Nephron (organoid): Measurements from ENCODE around the gene CRYBG2.

Source experiments
- H3K27ac Mint-ChIP-seq, 3 experiments: 2 replicates each; pipeline ENCODE4 v1.8.0; 2020; ENCODE audit warnings: mixed read lengths in 3 of 3, mild to moderate bottlenecking in 2 of 3, moderate library complexity in 1 of 3
- H3K27me3 Mint-ChIP-seq: 2 replicates; pipeline ENCODE4 v1.8.0; 2021; ENCODE audit warnings: low read depth, mild to moderate bottlenecking, moderate library complexity, mixed read lengths
- H3K36me3 Mint-ChIP-seq: 2 replicates; pipeline ENCODE4 v1.8.0; 2020; ENCODE audit warnings: low read depth, mixed read lengths
- H3K4me1 Mint-ChIP-seq: 2 replicates; pipeline ENCODE4 v1.8.0; 2020; ENCODE audit warnings: mixed read lengths
- H3K4me3 Mint-ChIP-seq, 3 experiments: 2 replicates each; pipeline ENCODE4 v1.8.0; 2020; ENCODE audit warnings: mild to moderate bottlenecking in 3 of 3, mixed read lengths in 3 of 3, moderate library complexity in 2 of 3
- H3K9me3 Mint-ChIP-seq: 2 replicates; pipeline ENCODE4 v1.8.0; 2020; ENCODE audit warnings: mixed read lengths
- CTCF ChIP-seq, 3 experiments: fragments of 200-600 bp; sonication (generic); IDR thresholded peaks; one replicate each; pipeline ENCODE4 v1.5.0; 2021; ENCODE audit warnings: antibody characterized with exemption in 3 of 3; ENCODE audit not compliant: unreplicated experiment in 3 of 3

The CRYBG2 gene

DNA sequence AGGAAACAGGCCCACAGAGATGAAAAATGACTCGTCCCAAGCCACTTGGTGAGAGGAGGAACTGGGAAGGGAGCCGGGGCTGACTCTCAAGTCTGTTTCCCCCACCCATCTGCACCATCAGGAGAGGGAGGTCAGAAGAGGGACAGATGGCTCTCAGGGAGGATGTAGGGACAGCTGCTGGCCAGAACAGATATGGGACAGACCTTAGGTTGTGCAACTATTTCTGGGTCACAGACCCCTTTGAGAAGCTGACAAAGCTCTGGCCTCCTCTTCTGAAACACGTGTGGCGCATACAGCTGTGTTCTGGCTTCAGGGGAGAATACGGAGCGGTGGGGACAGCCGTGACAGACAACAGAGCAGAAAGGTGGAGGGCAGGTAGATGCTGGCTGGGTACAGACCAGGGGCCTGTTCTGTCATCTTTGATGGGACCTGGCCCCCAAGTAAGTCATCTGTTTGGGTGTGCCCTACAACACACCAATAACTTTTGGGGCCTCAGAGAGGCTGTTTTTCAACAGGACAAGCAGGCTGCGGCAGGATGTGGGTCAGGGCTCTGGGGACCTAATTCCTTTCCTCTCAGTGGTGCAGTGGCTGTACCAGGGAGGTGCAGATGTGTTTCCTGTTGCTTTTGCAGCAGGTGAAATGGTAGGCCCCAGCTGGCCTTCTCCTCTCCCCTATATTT is 66.8 kb downstream of the CRYBG2 start:
- no peak for TF ChIP-seq CTCF (IDR thresholded peaks at IDR 0.05; ENCODE audit: unreplicated experiment in 3 of 3)
- H3K9me3 Mint-ChIP-seq = no peaks in the 10 kb centered on the region
- no peak overlapping the region for H3K4me3 Mint-ChIP-seq
- peaks cover 46% of the 10 kb centered on the region for H3K4me1 Mint-ChIP-seq
- peaks cover 5% of the 10 kb centered on the region for H3K27me3 Mint-ChIP-seq
- peak overlapping the region in 2 of 3 experiments; percentile 4 to 10 for H3K27ac Mint-ChIP-seq
- H3K36me3 Mint-ChIP-seq = no peaks in the 10 kb centered on the region

DNA sequence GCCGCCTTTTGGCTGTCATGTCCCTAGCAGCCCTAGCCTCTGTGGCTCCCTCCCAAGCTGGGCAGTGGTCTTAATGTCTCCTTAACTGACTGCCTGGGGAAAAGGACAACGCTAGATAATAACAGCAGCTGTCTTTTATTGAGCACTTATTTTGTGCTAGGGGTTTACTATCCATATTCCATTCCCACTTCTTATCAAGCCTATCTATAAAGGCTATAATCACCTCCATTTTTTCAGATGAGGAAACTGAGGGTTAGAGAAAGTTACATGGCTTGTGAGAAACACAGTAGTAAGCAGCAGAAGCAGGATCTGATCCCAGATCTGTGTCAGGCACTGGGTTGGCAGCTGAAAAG is 67.9 kb downstream of the CRYBG2 start:
- TF ChIP-seq CTCF (IDR thresholded peaks at IDR 0.05; ENCODE audit: unreplicated experiment in 3 of 3) = no peak
- no peaks in the 10 kb centered on the region for H3K36me3 Mint-ChIP-seq
- H3K4me1 Mint-ChIP-seq = peaks cover 56% of the 10 kb centered on the region
- peaks cover 5% of the 10 kb centered on the region for H3K27me3 Mint-ChIP-seq
- H3K27ac Mint-ChIP-seq = no peak overlapping the region
- H3K4me3 Mint-ChIP-seq = no peak overlapping the region
- H3K9me3 Mint-ChIP-seq = no peaks in the 10 kb centered on the region

DNA sequence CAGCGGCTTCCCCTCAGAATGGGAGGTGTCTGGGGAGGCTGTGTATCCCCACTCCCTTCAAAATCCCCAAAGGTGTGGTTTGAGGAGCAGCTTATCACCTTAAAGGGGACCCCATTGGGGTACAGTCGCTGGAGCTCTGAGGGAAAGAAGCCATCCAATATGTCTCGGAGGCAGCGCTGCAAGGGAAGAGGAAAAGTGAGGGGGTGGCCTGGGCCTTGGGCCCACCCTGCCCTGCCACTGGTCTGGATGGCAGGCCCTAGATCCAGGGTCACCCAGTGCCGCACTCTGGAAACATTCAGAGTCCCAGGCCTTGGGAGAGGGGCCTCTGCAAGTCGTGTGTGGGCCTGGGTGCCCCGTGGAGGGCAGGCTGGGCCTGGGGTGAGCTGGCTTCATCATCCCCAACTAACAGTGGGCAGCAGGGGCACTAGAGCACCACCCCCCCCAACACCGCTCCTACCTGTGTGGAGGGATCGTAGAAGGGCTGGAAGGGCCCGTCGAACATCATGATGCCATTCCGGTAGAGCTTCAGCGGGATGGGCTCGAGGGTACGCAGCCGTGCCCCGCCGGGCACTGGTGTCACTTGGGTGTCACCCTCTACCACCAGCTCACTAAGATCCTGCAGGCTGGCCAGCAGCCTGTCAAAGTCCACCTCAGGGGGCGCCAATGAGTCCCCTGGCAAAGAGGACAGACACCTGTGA is 68.4 kb downstream of the CRYBG2 start:
- peak in 1 of 3 experiments; percentile 17 for TF ChIP-seq CTCF (IDR thresholded peaks at IDR 0.05; ENCODE audit: unreplicated experiment in 3 of 3)
- no peak overlapping the region for H3K4me3 Mint-ChIP-seq
- H3K9me3 Mint-ChIP-seq = no peaks in the 10 kb centered on the region
- H3K27ac Mint-ChIP-seq = no peak overlapping the region
- H3K36me3 Mint-ChIP-seq = no peaks in the 10 kb centered on the region
- H3K4me1 Mint-ChIP-seq = peaks cover 58% of the 10 kb centered on the region
- peaks cover 5% of the 10 kb centered on the region for H3K27me3 Mint-ChIP-seq

GRCh38 chr1:26284597-26285347 is 69.2 kb downstream of the CRYBG2 start:
- Mint-ChIP-seq H3K36me3 (no peaks in the 10 kb centered on the region), H3K27ac (peak overlapping the region in 1 of 3 experiments; percentile 8), H3K4me3 (peak overlapping the region in 1 of 3 experiments; percentile 23), H3K4me1 (peaks cover 58% of the 10 kb centered on the region), H3K9me3 (no peaks in the 10 kb centered on the region), H3K27me3 (peaks cover 5% of the 10 kb centered on the region)
- TF ChIP-seq CTCF (IDR thresholded peaks at IDR 0.05; ENCODE audit: unreplicated experiment in 3 of 3) = peak; percentile 59 to 68 (median 67)

DNA sequence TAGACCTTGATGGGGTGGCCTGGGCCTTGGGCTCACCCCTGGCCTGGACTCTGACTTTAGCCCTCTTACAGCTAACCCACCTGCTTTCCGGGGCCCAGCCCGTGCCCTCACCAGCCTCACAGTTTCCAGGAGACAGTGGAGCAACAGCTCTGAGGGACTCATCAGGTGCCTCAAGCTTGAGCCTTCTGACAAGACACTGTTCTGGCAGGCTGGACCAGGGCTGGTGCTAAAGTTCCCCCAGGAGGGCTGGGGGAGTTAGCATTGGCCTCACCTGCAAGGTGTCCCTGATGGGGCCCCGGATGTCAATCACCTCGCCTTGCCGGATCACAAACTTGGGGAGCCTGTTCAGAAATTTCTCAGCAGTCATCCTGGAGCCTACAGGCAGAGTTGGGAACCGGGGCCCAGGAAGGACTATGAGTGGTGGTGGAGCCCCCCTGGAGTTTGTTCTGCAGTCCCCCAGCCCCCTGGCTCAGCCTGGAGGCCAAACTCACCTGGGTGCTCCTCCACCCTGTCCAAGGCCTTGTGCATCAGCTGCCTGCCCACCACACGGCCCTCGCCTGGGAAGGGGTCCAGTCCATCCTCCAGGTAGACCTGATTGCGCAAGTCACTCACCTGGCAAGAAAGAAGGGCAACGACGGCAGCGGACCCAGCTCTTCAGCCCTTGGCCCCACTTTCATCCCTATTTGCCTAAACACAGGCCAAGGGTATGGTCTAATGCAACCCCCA is 69.9 kb downstream of the CRYBG2 start:
- H3K4me1 Mint-ChIP-seq = peaks cover 61% of the 10 kb centered on the region
- peaks cover 5% of the 10 kb centered on the region for H3K27me3 Mint-ChIP-seq
- no peak for TF ChIP-seq CTCF (IDR thresholded peaks at IDR 0.05; ENCODE audit: unreplicated experiment in 3 of 3)
- H3K36me3 Mint-ChIP-seq = no peaks in the 10 kb centered on the region
- H3K27ac Mint-ChIP-seq = peak overlapping the region in 1 of 3 experiments; percentile 8
- H3K4me3 Mint-ChIP-seq = peak overlapping the region in 1 of 3 experiments; percentile 23
- no peaks in the 10 kb centered on the region for H3K9me3 Mint-ChIP-seq
